ENCODE measurements around the gene AHDC1. TPM values are rescaled to one million over a fixed set of nuclear protein-coding genes. Genes with fewer than 3 reads are reported as not detected.

AHDC1 gene
- total RNA-seq, 1 experiment from 2014 or later: 33.7 TPM

DNA sequence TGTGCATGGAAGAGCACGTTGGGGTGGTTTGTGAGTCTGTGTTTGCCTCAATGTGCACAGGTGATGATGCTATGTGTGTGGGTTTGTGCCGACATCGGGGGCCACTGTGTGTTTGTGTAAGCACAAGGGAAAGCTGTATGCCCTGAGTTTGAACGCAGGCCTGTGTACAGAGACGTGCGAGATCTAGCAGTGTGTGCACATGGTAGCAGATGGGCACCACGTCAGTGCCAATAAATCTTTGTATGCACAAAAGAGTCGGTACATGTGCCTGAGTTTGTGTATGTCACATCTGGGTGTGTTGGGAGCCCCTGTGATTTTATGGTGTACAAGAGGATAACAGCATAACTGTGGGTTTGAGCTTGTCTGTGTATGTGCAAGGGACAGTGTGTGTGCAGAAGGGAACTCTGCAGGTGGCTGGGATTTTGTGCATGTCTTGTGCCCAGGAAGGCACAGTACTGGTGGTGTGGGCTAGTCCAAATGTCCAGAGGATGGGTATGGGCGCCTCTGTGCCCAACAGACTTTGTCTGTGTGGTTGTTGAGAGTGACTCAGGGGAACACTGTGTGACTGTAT is 82.0 kb downstream of the AHDC1 start:
- Histone ChIP-seq H3K4me1 (ENCODE audit: control insufficient read depth in 1 of 2, insufficient read depth in 2 of 2, low read length in 2 of 2) (peaks cover 38 to 70% of the 10 kb centered on the region in 2 experiments), H3K36me3 (ENCODE audit: control insufficient read depth in 1 of 2, insufficient read depth in 2 of 2, low read length in 2 of 2) (no peaks in the 10 kb centered on the region), H3K4me3 (replicated peaks in 1 of 2; ENCODE audit: low read depth in 1 of 2, low read length in 2 of 2) (no peak overlapping the region), H2AFZ (ENCODE audit: low read depth, low read length, poor library complexity, severe bottlenecking) (no peak overlapping the region), H3K79me2 (ENCODE audit: insufficient read depth, low read length) (no peaks in the 10 kb centered on the region), H3K9ac (ENCODE audit: low read length) (no peak overlapping the region), H3K27me3 (ENCODE audit: insufficient read depth, low read length) (no peaks in the 10 kb centered on the region), H3K27ac (ENCODE audit: low read depth, low read length) (no peak overlapping the region), H4K20me1 (ENCODE audit: insufficient read depth) (no peaks in the 10 kb centered on the region), H3K4me2 (ENCODE audit: low read length) (no peak overlapping the region), H3K9me3 (ENCODE audit: control insufficient read depth in 1 of 2, insufficient read depth in 1 of 2, low read depth in 1 of 2, low read length in 2 of 2) (no peaks in the 10 kb centered on the region), H3K9me2 (ENCODE audit: insufficient read depth) (no peaks in the 10 kb centered on the region)
- intact Hi-C loops (cut with micrococcal nuclease): no loop called here
- BruUV-seq (replicated peaks): no TSS peak
- ChIA-PET RAD21 (ENCODE audit: low non-redundant PET in 1 of 2, low total read pairs in 2 of 2, uncharacterized antibody in 2 of 2, unreplicated experiment in 2 of 2) (no interaction called here), POLR2A (interaction anchor here (0.5 kb wide), 1 partner anchor 29 kb away, joined by 3 read pairs; no protein-coding TSS in a partner anchor), CTCF (interaction anchor here (0.8 kb wide), 1 partner anchor 36 kb away, joined by 3 read pairs; no protein-coding TSS in a partner anchor)
- DNase-seq (ENCODE audit: low read depth, low spot score) (no peak), ATAC-seq (no peak)
- TF ChIP-seq SIN3A (IDR thresholded peaks at IDR 0.05; ENCODE audit: low read depth): no peak
- no peak for TF ChIP-seq EZH2phosphoT487 (IDR thresholded peaks at IDR 0.05; ENCODE audit: borderline replicate concordance)
- no peak for TF ChIP-seq EGR1 (IDR thresholded peaks at IDR 0.05; ENCODE audit: low read depth)
- TF ChIP-seq, protein P1, sequence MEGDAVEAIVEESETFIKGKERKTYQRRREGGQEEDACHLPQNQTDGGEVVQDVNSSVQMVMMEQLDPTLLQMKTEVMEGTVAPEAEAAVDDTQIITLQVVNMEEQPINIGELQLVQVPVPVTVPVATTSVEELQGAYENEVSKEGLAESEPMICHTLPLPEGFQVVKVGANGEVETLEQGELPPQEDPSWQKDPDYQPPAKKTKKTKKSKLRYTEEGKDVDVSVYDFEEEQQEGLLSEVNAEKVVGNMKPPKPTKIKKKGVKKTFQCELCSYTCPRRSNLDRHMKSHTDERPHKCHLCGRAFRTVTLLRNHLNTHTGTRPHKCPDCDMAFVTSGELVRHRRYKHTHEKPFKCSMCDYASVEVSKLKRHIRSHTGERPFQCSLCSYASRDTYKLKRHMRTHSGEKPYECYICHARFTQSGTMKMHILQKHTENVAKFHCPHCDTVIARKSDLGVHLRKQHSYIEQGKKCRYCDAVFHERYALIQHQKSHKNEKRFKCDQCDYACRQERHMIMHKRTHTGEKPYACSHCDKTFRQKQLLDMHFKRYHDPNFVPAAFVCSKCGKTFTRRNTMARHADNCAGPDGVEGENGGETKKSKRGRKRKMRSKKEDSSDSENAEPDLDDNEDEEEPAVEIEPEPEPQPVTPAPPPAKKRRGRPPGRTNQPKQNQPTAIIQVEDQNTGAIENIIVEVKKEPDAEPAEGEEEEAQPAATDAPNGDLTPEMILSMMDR (IDR thresholded peaks at IDR 0.05 in 2 of 3, conservative IDR thresholded peaks at IDR 0.05 in 1 of 3; ENCODE audit: borderline replicate concordance in 1 of 3, insufficient read depth in 1 of 3, low read depth in 2 of 3, low read length in 2 of 3): no peak
- no peak for TF ChIP-seq FOSL1 (IDR thresholded peaks at IDR 0.05; ENCODE audit: low read depth)

DNA sequence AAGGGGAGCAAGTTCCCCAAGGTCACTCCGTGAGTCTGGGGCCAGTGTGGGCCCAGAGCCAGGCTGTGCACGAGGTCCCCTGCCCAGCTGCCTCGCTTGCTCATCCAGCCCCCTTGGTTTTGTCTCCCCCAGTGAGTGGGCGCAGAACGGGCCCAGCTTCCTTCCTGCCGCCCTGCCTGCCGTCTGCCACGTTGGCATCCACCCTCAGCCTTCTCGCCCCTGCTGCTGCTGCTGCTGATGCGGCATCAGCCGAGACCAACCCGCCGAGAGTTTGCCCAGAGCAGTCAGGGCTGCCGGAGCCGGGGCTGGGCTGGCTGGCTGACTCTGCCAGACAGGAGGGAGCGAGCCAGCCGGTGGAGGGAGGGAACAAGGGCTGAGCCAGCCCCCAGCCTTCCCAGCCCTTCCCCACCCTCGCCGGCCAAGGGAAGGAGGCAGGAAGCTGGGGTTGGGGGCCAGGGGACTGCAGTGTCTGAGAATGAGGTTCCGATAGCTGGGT is 82.6 kb downstream of the AHDC1 start:
- no peak overlapping the region for H2AFZ ChIP-seq (ENCODE audit: low read depth, low read length, poor library complexity, severe bottlenecking)
- no peak overlapping the region for H3K27ac ChIP-seq (ENCODE audit: low read depth, low read length)
- H3K9ac ChIP-seq (ENCODE audit: low read length): no peak overlapping the region
- H3K79me2 ChIP-seq (ENCODE audit: insufficient read depth, low read length): no peaks in the 10 kb centered on the region
- DNase-seq (ENCODE audit: low read depth, low spot score): no peak
- H3K4me2 ChIP-seq (ENCODE audit: low read length): no peak overlapping the region
- ChIA-PET POLR2A (no interaction called here), CTCF (interaction anchor here (0.8 kb wide), 1 partner anchor 37 kb away, joined by 3 read pairs; no protein-coding TSS in a partner anchor), RAD21 (ENCODE audit: low non-redundant PET in 1 of 2, low total read pairs in 2 of 2, uncharacterized antibody in 2 of 2, unreplicated experiment in 2 of 2) (no interaction called here)
- no peak overlapping the region for H3K4me3 ChIP-seq (replicated peaks in 1 of 2; ENCODE audit: low read depth in 1 of 2, low read length in 2 of 2)
- H3K36me3 ChIP-seq (ENCODE audit: control insufficient read depth in 1 of 2, insufficient read depth in 2 of 2, low read length in 2 of 2): no peaks in the 10 kb centered on the region
- H3K27me3 ChIP-seq (ENCODE audit: insufficient read depth, low read length): no peaks in the 10 kb centered on the region
- no peaks in the 10 kb centered on the region for H3K9me3 ChIP-seq (ENCODE audit: control insufficient read depth in 1 of 2, insufficient read depth in 1 of 2, low read depth in 1 of 2, low read length in 2 of 2)
- no peaks in the 10 kb centered on the region for H3K9me2 ChIP-seq (ENCODE audit: insufficient read depth)
- peaks cover 32 to 67% of the 10 kb centered on the region in 2 experiments for H3K4me1 ChIP-seq (ENCODE audit: control insufficient read depth in 1 of 2, insufficient read depth in 2 of 2, low read length in 2 of 2)
- intact Hi-C loops (cut with micrococcal nuclease): no loop called here
- BruUV-seq (replicated peaks): no TSS peak
- no peak for ATAC-seq
- no peaks in the 10 kb centered on the region for H4K20me1 ChIP-seq (ENCODE audit: insufficient read depth)
- no peak for TF ChIP-seq POLR2A (IDR thresholded peaks at IDR 0.05; ENCODE audit: borderline replicate concordance, extremely low read depth, insufficient read depth, insufficient read length)
- TF ChIP-seq, protein P2, sequence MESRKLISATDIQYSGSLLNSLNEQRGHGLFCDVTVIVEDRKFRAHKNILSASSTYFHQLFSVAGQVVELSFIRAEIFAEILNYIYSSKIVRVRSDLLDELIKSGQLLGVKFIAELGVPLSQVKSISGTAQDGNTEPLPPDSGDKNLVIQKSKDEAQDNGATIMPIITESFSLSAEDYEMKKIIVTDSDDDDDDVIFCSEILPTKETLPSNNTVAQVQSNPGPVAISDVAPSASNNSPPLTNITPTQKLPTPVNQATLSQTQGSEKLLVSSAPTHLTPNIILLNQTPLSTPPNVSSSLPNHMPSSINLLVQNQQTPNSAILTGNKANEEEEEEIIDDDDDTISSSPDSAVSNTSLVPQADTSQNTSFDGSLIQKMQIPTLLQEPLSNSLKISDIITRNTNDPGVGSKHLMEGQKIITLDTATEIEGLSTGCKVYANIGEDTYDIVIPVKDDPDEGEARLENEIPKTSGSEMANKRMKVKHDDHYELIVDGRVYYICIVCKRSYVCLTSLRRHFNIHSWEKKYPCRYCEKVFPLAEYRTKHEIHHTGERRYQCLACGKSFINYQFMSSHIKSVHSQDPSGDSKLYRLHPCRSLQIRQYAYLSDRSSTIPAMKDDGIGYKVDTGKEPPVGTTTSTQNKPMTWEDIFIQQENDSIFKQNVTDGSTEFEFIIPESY (IDR thresholded peaks at IDR 0.05; ENCODE audit: extremely low read depth, insufficient replicate concordance, low read length): no peak
- no peak for TF ChIP-seq RAD21 (IDR thresholded peaks at IDR 0.05; ENCODE audit: low read depth)
- TF ChIP-seq ELF1 (IDR thresholded peaks at IDR 0.05; ENCODE audit: borderline replicate concordance, low read depth): no peak
- TF ChIP-seq, protein P3, sequence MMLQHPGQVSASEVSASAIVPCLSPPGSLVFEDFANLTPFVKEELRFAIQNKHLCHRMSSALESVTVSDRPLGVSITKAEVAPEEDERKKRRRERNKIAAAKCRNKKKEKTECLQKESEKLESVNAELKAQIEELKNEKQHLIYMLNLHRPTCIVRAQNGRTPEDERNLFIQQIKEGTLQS (IDR thresholded peaks at IDR 0.05): no peak
- no peak for TF ChIP-seq TCF7L2 (IDR thresholded peaks at IDR 0.05; ENCODE audit: borderline replicate concordance, extremely low read depth, insufficient read depth, insufficient read length)
- no peak for TF ChIP-seq EZH2phosphoT487 (IDR thresholded peaks at IDR 0.05; ENCODE audit: borderline replicate concordance)

Data from HCT116 (cell line).